Suprapubic skin (tissue), 4 donors: Measurements from ENCODE around the gene B4GALNT4.

Source experiments
- POLR2A ChIP-seq, 2 donors: fragments of 450-650 bp; IDR thresholded peaks; one replicate each; pipeline ENCODE4 v1.6.1; 2017; ENCODE audit warnings: antibody characterized with exemption in 2 of 2, mild to moderate bottlenecking in 2 of 2, moderate library complexity in 2 of 2
- POLR2AphosphoS5 ChIP-seq, 3 donors: sonication (generic); formaldehyde crosslinking; IDR thresholded peaks; one replicate each; pipeline ENCODE4 v1.6.1; 2017; ENCODE audit warnings: antibody characterized with exemption in 3 of 3
- TF ChIP-seq, protein P1 (sequence below), 2 donors: fragments of 200-600 bp in 1 of 2; fragments of 450-650 bp in 1 of 2; sonication (generic) in 1 of 2; IDR thresholded peaks; one replicate each; pipeline ENCODE4 v1.5.1; 2016 to 2019; ENCODE audit warnings: antibody characterized with exemption in 2 of 2, mild to moderate bottlenecking in 1 of 2, moderate library complexity in 1 of 2

DNA sequence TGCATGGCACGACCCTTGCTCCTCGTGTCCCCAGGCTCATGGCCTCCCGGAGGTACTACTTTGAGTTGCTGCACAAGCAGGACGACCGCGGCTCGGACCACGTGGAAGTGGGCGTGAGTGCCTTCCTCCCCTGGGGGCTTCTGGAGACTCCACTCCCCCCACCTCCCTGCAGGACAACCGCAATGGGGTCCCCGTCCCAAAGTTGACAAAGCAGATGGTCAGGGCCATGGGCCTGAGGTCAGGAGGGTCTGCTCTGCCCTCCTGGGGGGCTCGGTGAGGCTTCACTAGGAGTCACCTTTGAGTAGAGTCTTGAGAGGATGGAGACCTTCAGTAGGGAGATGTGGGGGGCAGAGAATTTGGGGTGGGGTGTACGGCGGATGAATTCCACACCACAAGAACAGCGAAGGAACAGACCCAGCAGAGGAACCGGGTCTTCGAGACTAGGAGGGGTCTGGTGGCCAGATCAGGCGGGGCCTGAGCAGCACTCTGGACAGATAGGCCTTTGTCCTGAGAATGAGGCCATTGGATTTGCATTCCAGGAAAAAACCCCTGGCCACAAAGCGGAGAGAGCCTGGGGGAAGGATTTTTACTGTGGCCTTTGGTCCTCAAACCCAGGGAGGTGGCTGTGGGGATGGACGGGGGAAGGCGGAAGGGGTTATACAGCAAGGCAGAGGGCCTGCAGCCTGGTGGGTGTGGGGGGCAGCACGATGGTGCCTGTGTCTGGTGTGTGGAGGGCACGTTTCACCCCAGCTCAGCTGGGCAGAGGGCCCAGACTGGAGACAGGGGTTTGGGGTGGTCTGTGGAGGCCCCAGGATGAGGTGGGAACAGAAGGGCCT, 4.6 kb downstream of the B4GALNT4 start:
- no peak for TF ChIP-seq POLR2AphosphoS5 (IDR thresholded peaks at IDR 0.05)
- TF ChIP-seq, protein P1, sequence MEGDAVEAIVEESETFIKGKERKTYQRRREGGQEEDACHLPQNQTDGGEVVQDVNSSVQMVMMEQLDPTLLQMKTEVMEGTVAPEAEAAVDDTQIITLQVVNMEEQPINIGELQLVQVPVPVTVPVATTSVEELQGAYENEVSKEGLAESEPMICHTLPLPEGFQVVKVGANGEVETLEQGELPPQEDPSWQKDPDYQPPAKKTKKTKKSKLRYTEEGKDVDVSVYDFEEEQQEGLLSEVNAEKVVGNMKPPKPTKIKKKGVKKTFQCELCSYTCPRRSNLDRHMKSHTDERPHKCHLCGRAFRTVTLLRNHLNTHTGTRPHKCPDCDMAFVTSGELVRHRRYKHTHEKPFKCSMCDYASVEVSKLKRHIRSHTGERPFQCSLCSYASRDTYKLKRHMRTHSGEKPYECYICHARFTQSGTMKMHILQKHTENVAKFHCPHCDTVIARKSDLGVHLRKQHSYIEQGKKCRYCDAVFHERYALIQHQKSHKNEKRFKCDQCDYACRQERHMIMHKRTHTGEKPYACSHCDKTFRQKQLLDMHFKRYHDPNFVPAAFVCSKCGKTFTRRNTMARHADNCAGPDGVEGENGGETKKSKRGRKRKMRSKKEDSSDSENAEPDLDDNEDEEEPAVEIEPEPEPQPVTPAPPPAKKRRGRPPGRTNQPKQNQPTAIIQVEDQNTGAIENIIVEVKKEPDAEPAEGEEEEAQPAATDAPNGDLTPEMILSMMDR (IDR thresholded peaks at IDR 0.05) = no peak
- no peak for TF ChIP-seq POLR2A (IDR thresholded peaks at IDR 0.05)
